Muscle of back (tissue), 11 donors: Measurements from ENCODE around the gene MAN1C1. TPM values are rescaled to one million over a fixed set of nuclear protein-coding genes. Genes with fewer than 3 reads are reported as not detected.
"Not testable (repeated sequence)": the region's sequence is repeated elsewhere in the genome, so short reads cannot be mapped to it uniquely, and the experiment has no call there.

Experiments
- DNase-seq, 3 donors: peaks; one replicate each; pipeline versions ENCODE4 v3.0.0 to v3.0.0-alpha.2; 2013
- polyA plus RNA-seq, 10 donors: library from polyadenylated mRNA; unstranded; fragments of 120-200 nt; gene quantifications; one replicate each; pipeline ENCODE4 v1.2.1, GENCODE V29; 2013; ENCODE audit not compliant: insufficient read length in 10 of 10

Gene MAN1C1
- polyA plus RNA-seq, 10 donors: 9.1 to 15.4 (median 12.1) TPM

DNA sequence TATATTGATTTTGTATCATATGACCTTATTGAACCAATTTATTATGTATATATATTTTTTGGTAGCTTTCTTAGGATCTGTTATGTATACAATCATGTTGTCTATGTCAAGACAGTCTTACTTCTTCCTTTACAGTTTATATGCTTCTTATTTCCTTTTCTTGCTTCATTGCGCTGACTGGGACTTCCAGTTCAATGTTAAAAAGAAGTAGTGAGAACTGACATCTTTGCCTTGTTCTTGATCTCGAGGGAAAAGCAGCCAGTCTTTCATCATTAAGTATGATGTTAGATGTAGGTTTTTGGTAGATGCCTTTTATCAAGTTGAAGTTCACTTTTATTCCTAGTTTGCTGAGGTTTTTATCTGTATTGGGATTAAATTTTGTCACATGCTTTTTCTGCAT, 17.5 kb downstream of the MAN1C1 start:
- DNase-seq: no peak

DNA sequence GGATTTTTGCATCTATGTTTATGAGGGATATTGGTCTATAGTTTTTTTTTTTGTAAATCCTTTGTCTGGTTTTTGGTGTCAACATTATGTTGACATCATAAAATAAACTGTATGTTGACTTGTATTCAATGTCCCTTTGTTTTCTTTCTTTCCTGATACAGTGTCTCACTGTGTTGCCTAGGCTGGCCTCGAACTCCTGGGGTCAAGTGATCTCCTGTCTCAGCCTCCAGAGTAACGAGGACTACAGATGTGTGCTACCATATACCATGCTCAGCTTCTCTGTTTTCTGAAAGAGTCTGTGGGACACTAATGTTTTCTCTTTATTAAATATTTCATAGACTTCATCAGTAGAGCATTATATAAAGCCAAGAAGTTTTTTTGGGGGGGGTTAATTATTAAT, 18.3 kb downstream of the MAN1C1 start:
- no peak for DNase-seq

DNA sequence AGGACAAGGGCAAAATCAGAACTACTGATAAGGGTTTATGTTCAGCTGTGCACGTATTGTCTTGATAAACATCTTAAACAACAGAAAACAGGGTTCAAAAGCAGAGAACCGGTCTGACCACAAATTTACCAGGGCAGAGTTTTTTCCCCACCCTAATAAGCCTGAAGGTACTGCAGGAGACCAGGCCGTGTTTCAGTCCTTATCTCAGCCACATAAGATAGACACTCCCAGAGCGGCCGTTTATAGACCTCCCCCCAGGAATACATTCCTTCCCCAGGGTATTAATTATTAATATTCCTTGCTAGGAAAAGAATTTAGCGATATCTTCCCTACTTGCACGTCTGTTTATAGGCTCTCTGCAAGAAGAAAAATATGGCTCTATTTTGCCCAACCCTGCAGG, 19.6 kb downstream of the MAN1C1 start:
- not testable (repeated sequence) for DNase-seq

DNA sequence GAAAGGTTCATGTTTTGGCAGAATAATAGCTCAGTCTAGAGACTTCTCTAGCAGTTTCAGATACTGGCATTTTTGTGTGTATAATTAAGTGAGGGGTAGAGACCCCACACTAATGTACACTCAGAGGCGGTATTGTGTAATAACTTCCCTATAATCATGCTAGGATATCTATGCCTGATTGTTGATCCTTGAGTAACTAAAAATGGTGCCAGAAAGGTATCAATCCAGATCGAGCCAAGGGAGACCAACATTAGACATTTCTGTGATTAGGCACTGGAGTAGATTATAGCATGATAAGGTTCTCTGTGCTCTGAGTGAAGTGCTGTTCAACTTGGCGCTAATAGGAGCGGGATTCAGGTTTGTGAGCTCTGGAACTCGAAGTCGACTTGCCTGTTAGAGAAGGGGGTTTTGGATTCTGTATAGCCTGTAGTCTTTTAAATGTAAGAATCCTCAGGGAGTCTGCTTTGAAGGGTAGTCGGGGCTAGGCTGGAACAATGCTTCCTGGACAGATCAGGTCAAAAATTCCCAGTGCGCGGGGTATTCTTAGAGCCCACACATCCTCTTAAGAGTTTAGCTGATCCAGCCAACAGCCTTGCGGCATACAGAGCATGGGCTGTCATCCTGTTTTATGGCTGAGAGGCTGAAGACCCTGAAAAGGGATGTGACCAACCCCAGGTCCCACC, 24.2 kb downstream of the MAN1C1 start:
- DNase-seq: no peak

DNA sequence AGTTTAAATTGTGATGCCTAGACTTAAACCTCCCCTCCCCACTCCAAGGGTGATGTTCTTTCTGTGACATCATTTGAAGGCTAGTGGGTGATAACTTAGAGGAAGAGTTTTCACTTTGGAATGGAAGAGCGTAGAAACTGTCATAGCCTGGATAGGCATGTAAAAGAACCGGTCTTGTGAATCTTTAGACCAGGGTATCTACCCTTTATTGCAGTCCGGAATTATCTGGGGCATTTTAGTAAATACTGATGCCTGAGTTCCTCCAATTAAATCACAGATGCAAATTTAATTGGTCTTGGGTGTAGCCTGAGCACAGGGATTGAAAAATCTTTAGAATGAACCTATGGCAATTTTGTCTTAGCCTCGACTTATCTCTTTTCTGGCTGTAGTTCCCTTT, 24.7 kb downstream of the MAN1C1 start:
- no peak for DNase-seq

DNA sequence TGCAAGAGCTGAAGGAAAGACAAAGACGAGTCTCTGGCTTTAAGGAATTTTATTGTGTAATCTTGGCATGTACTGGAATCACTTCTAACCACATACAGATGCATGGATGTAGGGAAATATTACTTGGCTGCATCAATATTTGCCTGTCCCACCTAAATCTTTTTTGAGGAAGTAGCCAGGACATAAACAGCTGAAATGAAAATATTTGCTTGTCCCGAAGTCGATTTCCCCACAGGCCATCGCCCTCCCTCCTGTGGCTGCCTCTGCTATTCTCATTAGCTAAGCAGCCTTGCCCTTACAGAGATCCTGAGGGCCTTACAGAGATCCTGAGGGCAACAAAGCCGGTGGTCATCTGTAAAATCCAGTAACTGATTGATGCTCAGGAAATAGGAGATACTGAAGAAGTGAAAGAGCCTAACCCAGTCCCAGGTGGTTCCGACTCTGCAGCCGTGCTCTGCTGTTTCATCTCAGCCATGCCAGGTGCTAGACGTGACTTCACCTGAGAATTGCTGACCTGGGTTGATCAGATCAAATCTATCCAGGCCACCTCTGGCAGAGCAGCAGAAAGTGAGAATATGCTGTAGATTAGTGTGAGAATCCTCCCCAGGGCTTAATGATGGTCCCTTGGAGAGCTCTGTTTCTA, 25.5 kb downstream of the MAN1C1 start:
- DNase-seq: peak in 1 of 3 donors; percentile 73

DNA sequence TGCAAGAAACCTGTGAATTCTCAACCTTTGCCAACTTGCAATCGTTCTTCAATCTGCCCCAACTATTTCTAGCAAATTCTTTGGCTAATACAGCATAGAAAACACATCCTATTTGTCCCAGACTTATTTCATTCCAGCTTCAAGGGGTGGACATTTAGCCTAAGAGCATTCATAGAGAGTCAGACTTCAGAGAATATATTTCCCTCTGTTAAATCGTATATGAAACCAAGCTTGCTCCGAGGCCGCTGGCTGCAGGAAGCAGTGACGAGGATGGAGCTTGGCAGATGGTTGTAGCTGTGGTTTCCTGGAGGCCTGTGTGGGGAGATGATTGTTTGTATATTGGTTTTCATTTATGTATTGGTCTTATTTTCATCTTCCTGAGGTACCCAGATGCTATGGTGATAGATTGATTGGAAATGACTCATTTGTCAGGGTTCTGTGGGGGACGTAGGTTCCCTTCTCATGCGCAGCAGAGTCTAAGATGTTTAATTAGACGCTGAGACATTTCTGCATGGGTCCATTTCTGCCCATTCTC, 26.1 kb downstream of the MAN1C1 start:
- DNase-seq: peak; percentile 52 to 91 (median 77)

DNA sequence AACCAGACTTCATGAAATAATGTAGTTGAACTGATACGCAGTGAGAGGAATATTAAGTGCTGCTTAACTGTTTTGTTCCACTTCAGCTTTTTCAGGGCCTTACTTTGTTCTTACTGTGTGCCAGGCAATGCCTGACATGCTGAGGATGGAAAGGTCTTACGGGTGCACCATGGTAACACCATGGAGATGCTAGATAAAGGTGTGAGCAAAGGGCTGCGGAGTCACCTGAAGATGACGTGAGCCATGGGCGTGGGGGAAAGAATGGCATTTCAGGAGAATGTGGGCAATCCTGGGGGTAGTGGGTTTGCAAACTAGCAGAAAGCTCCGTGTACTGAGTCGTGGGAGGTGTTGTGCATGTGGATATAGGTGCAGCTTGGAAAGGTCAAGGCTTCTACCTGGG, 27.3 kb downstream of the MAN1C1 start:
- no peak for DNase-seq

DNA sequence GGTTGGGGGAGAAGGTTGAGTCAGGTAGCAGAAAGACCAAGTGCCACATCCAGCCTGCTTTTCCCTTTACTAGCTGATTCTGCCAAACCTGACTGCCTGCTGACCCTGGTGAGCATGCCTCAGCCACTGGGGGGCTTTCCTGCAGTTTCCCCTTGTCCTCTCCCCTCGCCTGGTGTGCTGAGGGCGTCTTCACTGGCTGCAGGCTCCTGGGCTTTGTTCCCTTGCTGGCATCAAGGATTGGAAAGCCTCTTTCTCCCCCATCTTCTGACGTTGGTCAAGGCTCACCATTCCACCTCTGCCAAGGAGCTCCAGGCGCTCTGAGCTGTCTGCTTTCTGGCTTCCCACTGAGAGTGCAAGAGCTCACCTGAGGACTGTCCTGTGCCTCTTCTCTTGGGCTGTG, 28.4 kb downstream of the MAN1C1 start:
- no peak for DNase-seq

DNA sequence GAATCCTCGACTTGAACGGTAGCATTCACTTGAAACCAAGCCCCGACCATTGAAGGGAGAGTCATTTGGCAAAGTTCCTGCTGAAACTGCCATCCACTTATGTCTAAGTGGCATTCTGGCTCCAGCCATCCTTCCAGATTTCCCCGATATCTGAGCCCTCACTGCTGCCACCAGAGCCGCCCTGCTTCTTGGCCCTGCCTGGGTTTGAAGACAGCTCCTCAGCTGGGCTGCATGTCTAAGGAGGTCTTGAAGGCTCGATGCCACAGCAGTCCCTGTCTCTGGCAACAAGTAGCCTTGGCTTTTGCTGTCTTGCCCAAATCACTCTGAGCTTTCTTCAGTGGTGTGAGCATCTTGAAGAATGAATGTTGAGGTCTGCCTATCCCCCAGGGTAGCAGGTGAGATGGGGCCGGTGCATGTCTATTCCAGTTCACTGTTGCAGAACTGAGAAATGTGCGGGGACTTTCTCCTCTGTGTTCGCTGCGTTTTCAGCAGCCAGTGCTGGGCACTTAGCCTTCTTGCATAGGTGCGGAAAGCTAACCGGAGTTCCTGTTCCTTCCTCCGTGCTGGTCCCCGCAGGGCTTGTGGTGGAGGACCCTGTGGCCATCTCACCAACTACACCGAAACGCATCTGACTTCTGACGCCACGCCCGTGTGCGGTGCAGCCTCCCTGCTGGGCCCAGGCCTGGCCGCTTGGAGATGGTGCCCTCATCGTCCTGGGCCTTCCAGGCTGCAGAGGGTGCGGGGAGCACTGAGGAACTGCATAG, 29.2 kb downstream of the MAN1C1 start:
- DNase-seq: no peak

DNA sequence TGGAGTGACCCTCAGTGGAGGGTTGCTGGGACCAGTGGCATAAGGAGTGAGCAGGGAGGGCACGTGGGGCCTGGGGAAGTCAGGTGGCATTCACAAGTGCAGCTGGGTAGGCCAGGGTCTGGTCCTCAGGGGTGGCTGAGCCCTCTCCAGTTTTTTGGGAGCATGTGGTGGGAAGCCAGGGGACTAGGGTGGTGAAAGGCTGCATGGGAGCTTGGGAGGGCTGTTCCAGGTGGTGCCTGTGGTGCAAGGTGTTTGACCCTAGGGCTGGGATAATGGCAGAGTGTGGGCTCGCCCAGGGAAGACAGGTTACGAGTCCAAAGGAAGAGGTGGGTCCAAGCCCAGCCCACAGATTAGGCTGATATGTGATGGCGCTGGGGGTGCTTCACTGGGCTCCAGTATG, 30.5 kb downstream of the MAN1C1 start:
- DNase-seq: no peak

DNA sequence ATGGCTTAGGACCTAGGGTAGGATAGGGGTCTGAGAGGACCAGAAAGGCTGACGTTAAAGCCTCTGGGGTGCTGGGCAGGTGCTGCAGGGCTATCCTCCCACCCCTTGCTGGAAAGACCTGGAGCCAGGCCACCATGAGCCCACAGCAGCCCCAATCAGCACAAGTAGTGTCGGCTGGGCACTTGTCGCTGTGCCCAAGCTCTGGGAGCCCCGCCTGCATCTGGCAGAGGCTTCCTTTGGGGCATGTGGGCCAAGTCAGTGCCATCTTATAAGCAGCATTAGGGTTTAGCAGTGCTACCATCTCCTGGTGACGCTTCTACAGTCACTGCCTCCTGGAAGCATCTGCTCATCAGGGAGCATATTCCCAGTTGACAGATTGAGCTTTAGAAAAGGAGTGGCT, 31.3 kb downstream of the MAN1C1 start:
- DNase-seq: no peak

DNA sequence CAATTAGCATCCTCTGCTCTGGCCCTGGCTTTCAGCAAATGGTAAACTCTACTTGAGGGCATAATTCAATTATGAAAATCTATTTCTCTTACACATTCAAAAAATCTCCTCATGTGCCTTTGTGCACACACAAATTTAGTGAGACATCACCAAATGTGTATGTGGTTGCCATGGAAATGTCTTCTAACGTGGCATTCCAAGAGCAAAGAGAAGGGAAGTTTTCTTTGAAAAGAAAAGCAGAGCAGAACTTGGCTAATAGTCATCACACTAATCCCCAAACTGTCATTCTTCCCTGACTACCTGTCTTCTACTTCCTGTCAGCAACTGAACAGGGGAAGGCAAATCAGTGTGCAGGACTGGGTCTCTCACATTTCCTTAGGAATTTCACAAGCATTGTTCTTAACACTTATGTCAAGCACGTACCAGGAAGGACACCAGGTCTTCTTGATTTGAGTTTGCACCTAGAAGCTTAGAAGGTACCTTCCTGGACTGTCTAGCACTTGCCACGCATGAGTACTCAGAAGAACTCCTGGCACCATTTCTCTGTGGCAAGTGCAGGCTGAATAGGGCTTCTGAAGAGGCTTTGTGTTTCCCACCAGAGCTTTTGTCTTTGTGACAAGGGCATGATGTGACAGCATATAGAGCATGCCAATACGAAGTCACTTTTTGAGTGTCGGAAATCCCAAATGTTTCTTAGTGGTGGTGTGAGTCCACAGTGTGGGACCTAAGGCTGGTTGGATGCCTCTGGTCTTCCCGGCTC, 32.3 kb downstream of the MAN1C1 start:
- DNase-seq: no peak

DNA sequence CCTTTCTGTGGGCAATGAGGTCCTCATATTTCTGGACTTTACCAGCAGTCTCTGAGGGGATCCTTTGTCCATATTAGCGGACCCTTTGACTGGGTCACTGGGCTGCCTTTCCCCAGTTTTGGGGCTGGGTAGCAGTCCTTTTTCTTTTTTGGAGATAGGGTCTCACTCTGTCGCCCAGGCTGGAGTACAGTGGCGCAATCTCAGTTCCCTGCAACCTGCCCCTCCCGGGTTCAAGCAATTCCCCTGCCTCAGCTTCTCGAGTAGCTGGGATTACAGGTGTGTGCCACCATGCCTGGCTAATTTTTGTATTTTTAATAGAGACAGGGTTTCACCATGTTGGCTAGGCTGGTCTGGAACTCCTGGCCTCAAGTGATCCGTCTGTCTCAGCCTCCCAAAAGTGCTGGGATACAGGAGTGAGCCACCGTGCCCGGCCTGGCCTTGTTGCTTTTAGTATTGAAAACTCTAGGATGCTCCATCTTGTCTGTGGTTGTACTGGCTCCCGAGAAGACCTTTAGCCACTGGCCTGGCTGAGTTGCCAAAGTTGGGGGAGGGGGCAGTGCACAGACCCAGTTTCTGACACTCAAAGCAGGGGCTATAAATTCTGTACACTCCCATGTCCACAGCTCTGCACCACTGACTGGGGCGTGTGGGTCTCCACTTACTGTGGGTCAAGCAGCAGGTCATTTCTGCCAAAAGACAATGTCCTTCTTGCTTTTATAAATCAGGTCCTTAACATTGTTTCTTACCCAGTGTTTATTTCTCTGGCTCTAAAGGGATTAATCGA, 33.1 kb downstream of the MAN1C1 start:
- no peak for DNase-seq

DNA sequence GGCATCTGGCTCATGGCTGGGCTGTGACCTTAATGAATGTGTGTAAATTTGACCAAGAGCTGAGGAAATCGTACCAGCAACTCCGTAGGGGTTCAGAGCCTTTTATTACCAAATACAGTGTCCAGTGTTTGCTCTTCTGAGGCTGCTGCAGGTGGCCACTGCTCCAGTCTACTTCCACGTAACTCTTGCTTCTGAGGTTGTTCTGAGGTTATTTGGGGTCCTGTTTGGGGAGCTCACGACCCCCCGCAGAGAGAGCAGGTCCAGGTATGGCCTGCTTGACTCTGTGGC, 33.6 kb downstream of the MAN1C1 start:
- DNase-seq: no peak

DNA sequence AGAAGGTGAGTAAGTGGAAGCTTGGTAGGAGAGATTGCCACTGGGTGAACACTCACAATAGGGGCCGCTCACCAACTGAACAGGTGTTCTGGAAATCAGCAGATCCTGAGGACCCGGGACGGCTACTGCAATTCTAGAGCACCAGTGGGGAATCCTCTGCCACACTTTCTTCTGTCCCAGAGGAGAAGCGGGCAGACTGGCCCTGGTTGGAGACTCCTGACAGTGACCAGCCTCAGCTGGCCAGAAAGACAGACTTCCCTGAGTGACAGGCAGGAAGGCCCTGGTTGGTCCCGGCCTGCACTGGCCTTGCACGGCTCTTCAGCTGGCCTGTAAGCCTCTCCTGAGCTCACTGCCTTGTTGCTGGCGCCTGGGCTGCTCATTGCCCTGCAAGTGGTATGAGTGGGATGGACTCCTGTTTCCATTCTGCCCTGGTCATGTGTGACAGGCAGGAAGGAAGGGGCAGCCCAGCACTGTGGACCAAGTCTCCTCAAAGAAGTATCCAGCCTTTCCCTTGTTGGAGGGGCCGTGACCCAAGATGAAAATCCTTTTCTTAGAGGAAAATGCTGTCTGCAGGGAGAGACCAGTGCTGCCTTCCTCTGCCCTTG, 34.5 kb downstream of the MAN1C1 start:
- no peak for DNase-seq

DNA sequence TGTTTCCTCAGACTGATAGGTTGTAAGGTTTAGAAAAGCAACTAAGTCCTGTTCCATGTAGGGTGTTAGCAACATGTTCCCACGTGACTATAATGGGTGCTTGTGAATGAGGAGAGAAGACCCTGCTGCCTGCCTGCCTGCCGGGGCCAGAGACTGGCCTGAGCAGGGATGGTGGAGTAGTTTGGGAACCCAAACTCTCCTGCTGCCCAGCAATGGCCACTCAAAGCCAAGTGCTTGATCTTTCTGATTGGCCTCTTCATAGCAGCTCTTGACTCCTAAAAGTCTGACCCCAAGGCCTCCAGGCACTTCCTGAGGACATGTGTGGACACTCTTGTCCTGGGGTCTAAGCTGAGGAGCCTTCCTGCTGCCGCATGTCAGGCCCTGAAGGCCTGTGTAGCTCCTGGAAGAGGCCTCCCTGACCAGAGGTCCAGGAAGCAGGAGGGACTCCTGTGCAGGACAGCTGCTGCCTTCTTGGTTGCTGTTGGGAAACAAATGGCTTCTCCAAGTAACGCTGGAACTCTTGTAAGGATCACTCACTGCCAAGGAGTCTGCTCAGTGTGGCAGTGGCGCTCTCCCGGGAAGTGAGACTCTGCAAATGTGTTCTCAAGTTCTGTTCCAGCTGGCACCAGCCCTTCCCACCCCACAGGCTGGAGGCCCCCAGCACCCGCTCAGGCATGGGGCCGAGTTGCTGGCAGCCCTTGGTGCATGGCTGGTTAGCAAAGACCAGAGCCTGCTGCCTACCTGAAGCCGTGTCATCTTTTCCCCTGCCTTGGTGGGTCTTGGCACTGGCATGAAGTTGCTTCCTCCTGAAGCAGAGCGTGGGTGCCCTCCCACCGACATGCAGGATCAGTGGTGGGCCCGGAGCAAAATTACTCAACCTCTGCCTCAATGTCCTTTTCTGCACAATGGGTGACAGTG, 35.5 kb downstream of the MAN1C1 start:
- no peak for DNase-seq

DNA sequence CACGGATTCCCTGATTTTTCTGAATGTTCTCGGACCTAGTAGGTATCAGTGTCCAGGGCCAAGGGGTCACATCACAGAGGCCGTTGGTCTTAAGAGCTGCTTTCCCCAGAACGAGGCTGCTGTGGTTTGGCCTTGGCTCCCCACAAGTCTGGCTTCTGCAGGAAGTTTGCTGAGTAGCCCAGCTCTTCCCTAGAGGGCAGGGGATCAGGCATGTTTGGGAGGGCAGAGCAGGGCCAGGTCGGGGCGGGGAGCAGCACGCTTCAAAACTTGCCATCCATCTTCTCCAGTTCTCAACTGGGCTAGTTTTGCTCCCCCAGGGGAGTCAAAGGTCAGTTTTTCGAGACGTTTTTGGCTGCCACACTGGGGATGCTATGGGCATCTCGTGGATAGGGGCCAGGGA, 37.0 kb downstream of the MAN1C1 start:
- DNase-seq: no peak

DNA sequence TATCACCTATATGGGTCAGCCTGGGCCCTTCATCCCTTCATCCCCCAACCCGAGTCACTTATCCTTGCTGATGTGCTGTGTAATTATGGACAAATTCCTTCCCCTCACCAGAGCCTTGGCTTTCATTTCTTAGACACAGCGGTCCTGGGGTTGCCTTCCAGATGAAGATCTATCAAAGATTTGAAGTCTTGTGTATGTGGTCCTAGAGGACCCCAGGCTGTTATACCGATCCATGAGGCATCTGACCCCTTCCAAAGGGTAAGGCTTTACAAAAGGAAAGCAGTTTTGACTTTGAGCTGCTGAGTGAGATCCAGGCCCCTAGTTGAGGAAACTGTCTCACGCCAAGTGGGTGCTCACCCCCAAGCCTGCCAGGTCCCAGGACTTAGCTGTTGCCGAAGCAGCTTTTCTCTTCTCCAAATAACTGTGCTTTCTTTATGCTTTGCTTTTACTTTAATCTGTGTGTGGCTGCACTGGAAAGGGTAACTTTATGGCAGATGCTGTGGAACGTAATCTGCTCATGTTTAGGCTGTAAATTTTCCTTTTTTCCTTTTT, 37.6 kb downstream of the MAN1C1 start:
- no peak for DNase-seq
